Pulmonary artery endothelial cell (primary cell): ENCODE data around the gene MC3R. TPM values are rescaled to one million over a fixed set of nuclear protein-coding genes. Genes with fewer than 3 reads are reported as not detected.
A peak's percentile ranks its signal among the peaks of the same experiment; 100 is the strongest.
"Not testable (repeated sequence)": the region's sequence is repeated elsewhere in the genome, so short reads cannot be mapped to it uniquely, and the experiment has no call there.

Experiments
- DNase-seq: peaks from one replicate; pipeline ENCODE4 v3.0.0-alpha.2; 2011; ENCODE audit warnings: low read depth, low spot score
- total RNA-seq: library from RNA; depleted of rRNA; stranded (reverse); fragments of >200 nt; gene quantifications from 2 replicates; pipeline ENCODE4 v1.2.3, GENCODE V29; 2014

Gene MC3R
- not detected in 2 replicates for total RNA-seq

- DNase-seq: peak; percentile 1
Observed at GRCh38 chr20:56247954-56248782, at the start of gene MC3R. Gene MC3R (plus strand): TSS chr20:56248732. CDS start chr20:56248844, 112 bp downstream.

GRCh38 chr20:56200456-56200855 lies 48.1 kb upstream of the MC3R start:
- DNase-seq: no peak

GRCh38 chr20:56202493-56203077 lies 45.9 kb upstream of the MC3R start:
- DNase-seq: no peak

GRCh38 chr20:56204206-56204605 lies 44.3 kb upstream of the MC3R start:
- DNase-seq: no peak

- DNase-seq: no peak
Observed at GRCh38 chr20:56205346-56205745, 43.2 kb upstream of the MC3R start.

- DNase-seq: no peak
Observed at GRCh38 chr20:56207656-56208055, 40.9 kb upstream of the MC3R start.

- no peak for DNase-seq
Observed at GRCh38 chr20:56208121-56208520, 40.4 kb upstream of the MC3R start.

- DNase-seq: no peak
Observed at GRCh38 chr20:56211051-56211450, 37.5 kb upstream of the MC3R start.

GRCh38 chr20:56212091-56212490 lies 36.4 kb upstream of the MC3R start:
- no peak for DNase-seq

GRCh38 chr20:56213321-56213720 lies 35.2 kb upstream of the MC3R start:
- no peak for DNase-seq

- DNase-seq: no peak
Observed at GRCh38 chr20:56215115-56215514, 33.4 kb upstream of the MC3R start.

- DNase-seq: no peak
Observed at GRCh38 chr20:56217829-56218228, 30.7 kb upstream of the MC3R start.

- not testable (repeated sequence) for DNase-seq
Observed at GRCh38 chr20:56221186-56221585, 27.3 kb upstream of the MC3R start.

GRCh38 chr20:56222201-56222600 lies 26.3 kb upstream of the MC3R start:
- DNase-seq: no peak

- no peak for DNase-seq
Observed at GRCh38 chr20:56222945-56223344, 25.6 kb upstream of the MC3R start.

GRCh38 chr20:56223352-56223751 lies 25.2 kb upstream of the MC3R start:
- DNase-seq: no peak

GRCh38 chr20:56228021-56228420 lies 20.5 kb upstream of the MC3R start:
- no peak for DNase-seq

- no peak for DNase-seq
Observed at GRCh38 chr20:56229812-56230211, 18.7 kb upstream of the MC3R start.

GRCh38 chr20:56234110-56234509 lies 14.4 kb upstream of the MC3R start:
- DNase-seq: no peak

GRCh38 chr20:56237335-56237734 lies 11.2 kb upstream of the MC3R start:
- DNase-seq: no peak

GRCh38 chr20:56244259-56244658 lies 4.3 kb upstream of the MC3R start:
- no peak for DNase-seq

GRCh38 chr20:56245761-56246160 lies 2.8 kb upstream of the MC3R start:
- no peak for DNase-seq
